Subcutaneous abdominal adipose tissue (tissue), 5 donors: ENCODE measurements around the gene HOXB3.

Source experiments
- H3K27ac ChIP-seq: one replicate; pipeline ENCODE4 v1.7.0; 2013; ENCODE audit warnings: low read depth, mild to moderate bottlenecking, inconsistent platforms, low read length, moderate library complexity
- H3K27me3 ChIP-seq, 5 donors: one replicate each; pipeline ENCODE4 v1.7.0; 2013; ENCODE audit warnings: low read length in 5 of 5, inconsistent platforms in 1 of 5; ENCODE audit not compliant: control insufficient read depth in 5 of 5, insufficient read depth in 4 of 5
- H3K36me3 ChIP-seq, 5 donors: one replicate each; pipeline ENCODE4 v1.7.0; 2013; ENCODE audit warnings: low read length in 5 of 5; ENCODE audit not compliant: control insufficient read depth in 5 of 5, insufficient read depth in 5 of 5
- H3K4me1 ChIP-seq, 5 donors: one replicate each; pipeline ENCODE4 v1.7.0; 2013; ENCODE audit warnings: low read length in 5 of 5, mild to moderate bottlenecking in 3 of 5, moderate library complexity in 1 of 5; ENCODE audit not compliant: control insufficient read depth in 5 of 5, insufficient read depth in 5 of 5
- H3K4me3 ChIP-seq, 5 donors: one replicate each; pipeline ENCODE4 v1.7.0; 2013; ENCODE audit warnings: low read length in 5 of 5, low read depth in 1 of 5
- H3K9ac ChIP-seq, 5 donors: one replicate each; pipeline ENCODE4 v1.7.0; 2013; ENCODE audit warnings: low read length in 5 of 5, mild to moderate bottlenecking in 4 of 5, moderate library complexity in 3 of 5
- H3K9me3 ChIP-seq, 5 donors: one replicate each; pipeline ENCODE4 v1.7.0; 2013; ENCODE audit warnings: low read length in 5 of 5; ENCODE audit not compliant: control insufficient read depth in 5 of 5
- donor health status: healthy.
- donor health status: healthy.
- donor health status: healthy.
- donor health status: healthy.
- donor health status: healthy.

The HOXB3 gene

GRCh38 chr17:48558057-48558830 is 31.8 kb downstream of the HOXB3 start:
- Histone ChIP-seq H3K27ac (peak overlapping the region; percentile 81), H3K4me1 (peaks cover 11 to 87% (median 78%) of the 10 kb centered on the region in 5 donors), H3K36me3 (peaks cover 0 to 8% (median 0%) of the 10 kb centered on the region in 5 donors), H3K4me3 (no peak overlapping the region), H3K9me3 (no peaks in the 10 kb centered on the region), H3K27me3 (no peaks in the 10 kb centered on the region), H3K9ac (peak overlapping the region in 2 of 5 donors; percentile 1 to 44)

GRCh38 chr17:48556576-48557401 is 33.3 kb downstream of the HOXB3 start:
- Histone ChIP-seq H3K4me3 (no peak overlapping the region), H3K36me3 (peaks cover 0 to 13% (median 5%) of the 10 kb centered on the region in 5 donors), H3K9ac (peak overlapping the region in 3 of 5 donors; percentile 0 to 39 (median 16)), H3K27ac (peak overlapping the region; percentile 81), H3K9me3 (no peaks in the 10 kb centered on the region), H3K4me1 (peaks cover 16 to 83% (median 76%) of the 10 kb centered on the region in 5 donors), H3K27me3 (no peaks in the 10 kb centered on the region)

GRCh38 chr17:48556229-48556575 is 33.8 kb downstream of the HOXB3 start:
- peaks cover 0 to 15% (median 8%) of the 10 kb centered on the region in 5 donors for H3K36me3 ChIP-seq
- peaks cover 16 to 80% (median 71%) of the 10 kb centered on the region in 5 donors for H3K4me1 ChIP-seq
- no peaks in the 10 kb centered on the region for H3K9me3 ChIP-seq
- H3K4me3 ChIP-seq = no peak overlapping the region
- H3K27me3 ChIP-seq = no peaks in the 10 kb centered on the region
- peak overlapping the region in 1 of 5 donors; percentile 39 for H3K9ac ChIP-seq
- peak overlapping the region; percentile 40 for H3K27ac ChIP-seq

GRCh38 chr17:48555258-48556228 is 34.5 kb downstream of the HOXB3 start:
- Histone ChIP-seq H3K27me3 (no peaks in the 10 kb centered on the region), H3K9me3 (no peaks in the 10 kb centered on the region), H3K9ac (peak overlapping the region in 1 of 5 donors; percentile 52), H3K4me3 (peak overlapping the region in 4 of 5 donors; percentile 48 to 63 (median 52)), H3K27ac (peak overlapping the region; percentile 79), H3K4me1 (peaks cover 16 to 78% (median 68%) of the 10 kb centered on the region in 5 donors), H3K36me3 (peaks cover 0 to 18% (median 11%) of the 10 kb centered on the region in 5 donors)

- H3K9ac ChIP-seq = peak overlapping the region in 3 of 5 donors; percentile 30 to 65 (median 52)
- peak overlapping the region; percentile 79 for H3K27ac ChIP-seq
- peaks cover 16 to 70% (median 59%) of the 10 kb centered on the region in 5 donors for H3K4me1 ChIP-seq
- H3K9me3 ChIP-seq = no peaks in the 10 kb centered on the region
- peak overlapping the region; percentile 6 to 63 (median 48) for H3K4me3 ChIP-seq
- peaks cover 0 to 27% (median 20%) of the 10 kb centered on the region in 5 donors for H3K36me3 ChIP-seq
- H3K27me3 ChIP-seq = no peaks in the 10 kb centered on the region
Measured at GRCh38 chr17:48554412-48555257, 35.4 kb downstream of the HOXB3 start.

- Histone ChIP-seq H3K27me3 (no peaks in the 10 kb centered on the region), H3K4me3 (peak overlapping the region in 3 of 5 donors; percentile 6 to 48 (median 22)), H3K9me3 (no peaks in the 10 kb centered on the region), H3K27ac (peak overlapping the region; percentile 79), H3K4me1 (peaks cover 14 to 67% (median 54%) of the 10 kb centered on the region in 5 donors), H3K36me3 (peaks cover 0 to 29% (median 23%) of the 10 kb centered on the region in 5 donors), H3K9ac (peak overlapping the region in 1 of 5 donors; percentile 52)
Measured at GRCh38 chr17:48553826-48554225, 36.2 kb downstream of the HOXB3 start.

- H3K4me3 ChIP-seq = peak overlapping the region in 2 of 5 donors; percentile 22 to 53
- H3K9ac ChIP-seq = peak overlapping the region in 2 of 5 donors; percentile 19 to 40
Measured at GRCh38 chr17:48553190-48553547, 36.9 kb downstream of the HOXB3 start.

GRCh38 chr17:48552466-48553189 is 37.4 kb downstream of the HOXB3 start:
- peaks cover 15 to 67% (median 55%) of the 10 kb centered on the region in 5 donors for H3K4me1 ChIP-seq
- peak overlapping the region in 3 of 5 donors; percentile 19 to 47 (median 40) for H3K9ac ChIP-seq
- H3K9me3 ChIP-seq = no peaks in the 10 kb centered on the region
- peak overlapping the region; percentile 79 for H3K27ac ChIP-seq
- H3K4me3 ChIP-seq = peak overlapping the region in 2 of 5 donors; percentile 22 to 53
- no peaks in the 10 kb centered on the region for H3K27me3 ChIP-seq
- H3K36me3 ChIP-seq = peaks cover 0 to 29% (median 23%) of the 10 kb centered on the region in 5 donors

More at GRCh38 chr17:48553190-48553547, 36.9 kb downstream of the HOXB3 start:
- Histone ChIP-seq H3K36me3 (peaks cover 0 to 29% (median 23%) of the 10 kb centered on the region in 5 donors), H3K27me3 (no peaks in the 10 kb centered on the region), H3K4me1 (peaks cover 14 to 65% (median 55%) of the 10 kb centered on the region in 5 donors), H3K9me3 (no peaks in the 10 kb centered on the region), H3K27ac (peak overlapping the region; percentile 79)
